Left kidney (tissue), 8 donors: ENCODE measurements around the gene ACTL7B. TPM values are rescaled to one million over a fixed set of nuclear protein-coding genes. Genes with fewer than 3 reads are reported as not detected.
"Not testable (repeated sequence)": the region's sequence is repeated elsewhere in the genome, so short reads cannot be mapped to it uniquely, and the experiment has no call there.

Source experiments
- DNase-seq: peaks from one replicate; pipeline ENCODE4 v3.0.0-alpha.2; 2013
- long read RNA-seq, 8 donors: transcript quantifications; one replicate each; lab custom pipeline, GENCODE V29; 2026
- polyA plus RNA-seq: library from polyadenylated mRNA; unstranded; fragments of 120-200 nt; gene quantifications from one replicate; pipeline ENCODE4 v1.2.1, GENCODE V29; 2013; ENCODE audit not compliant: insufficient read length

Gene ACTL7B, protein sequence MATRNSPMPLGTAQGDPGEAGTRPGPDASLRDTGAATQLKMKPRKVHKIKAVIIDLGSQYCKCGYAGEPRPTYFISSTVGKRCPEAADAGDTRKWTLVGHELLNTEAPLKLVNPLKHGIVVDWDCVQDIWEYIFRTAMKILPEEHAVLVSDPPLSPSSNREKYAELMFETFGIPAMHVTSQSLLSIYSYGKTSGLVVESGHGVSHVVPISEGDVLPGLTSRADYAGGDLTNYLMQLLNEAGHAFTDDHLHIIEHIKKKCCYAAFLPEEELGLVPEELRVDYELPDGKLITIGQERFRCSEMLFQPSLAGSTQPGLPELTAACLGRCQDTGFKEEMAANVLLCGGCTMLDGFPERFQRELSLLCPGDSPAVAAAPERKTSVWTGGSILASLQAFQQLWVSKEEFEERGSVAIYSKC
- not detected for polyA plus RNA-seq
- long read RNA-seq, donor 1: 0 reads
- long read RNA-seq, donor 2: 0 reads
- long read RNA-seq, donor 3: 0 reads
- long read RNA-seq, donor 4: 0 reads
- long read RNA-seq, donor 5: 0 reads
- long read RNA-seq, donor 6: 0 reads
- long read RNA-seq, donor 7: 0 reads
- long read RNA-seq, donor 8: 0 reads

DNA sequence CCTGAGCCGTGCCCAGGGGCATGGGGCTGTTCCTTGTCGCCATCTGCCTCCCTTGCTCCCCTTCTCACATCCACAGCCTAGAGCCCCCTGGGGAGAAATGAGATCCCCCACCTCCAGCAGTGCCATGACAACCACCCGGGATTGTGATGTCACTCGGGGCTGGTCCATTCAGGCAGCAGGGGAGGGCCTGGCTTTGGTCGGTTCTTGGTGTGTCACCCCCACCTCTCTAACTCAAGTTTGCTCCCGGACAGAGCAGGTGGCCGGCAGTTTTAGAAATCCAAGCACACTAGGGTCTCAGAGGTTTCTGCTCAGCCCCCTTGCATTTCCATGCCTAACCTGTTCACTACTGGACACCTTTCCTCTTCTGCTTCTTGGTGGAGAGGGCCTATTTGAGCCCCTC lies at the start of gene ACTL7B:
ACTL7B (minus strand) TSS at position 99 of the 400 bp plus-strand sequence; CDS start at position 43, 56 bp downstream.
- no peak for DNase-seq

DNA sequence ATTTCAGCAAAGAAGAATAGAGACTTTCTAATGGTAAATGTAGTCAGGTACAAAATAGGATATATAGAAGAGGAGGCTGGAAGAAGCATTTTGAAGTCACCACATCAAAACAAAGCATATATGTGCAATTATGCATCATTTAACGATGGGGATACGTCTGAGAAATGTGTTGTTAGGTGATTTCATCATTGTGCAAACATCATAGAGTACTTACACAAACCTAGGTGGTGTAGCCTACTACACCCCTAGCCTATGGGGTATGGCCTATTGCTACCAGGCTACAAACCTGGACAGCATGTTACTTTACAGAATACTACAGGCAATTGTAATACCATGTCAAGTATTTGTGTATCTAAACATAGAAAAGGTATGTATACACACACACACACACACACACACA lies 49.7 kb upstream of the ACTL7B start:
- no peak for DNase-seq

- DNase-seq: no peak
Measured at GRCh38 chr9:108904161-108904560, 48.4 kb upstream of the ACTL7B start.

DNA sequence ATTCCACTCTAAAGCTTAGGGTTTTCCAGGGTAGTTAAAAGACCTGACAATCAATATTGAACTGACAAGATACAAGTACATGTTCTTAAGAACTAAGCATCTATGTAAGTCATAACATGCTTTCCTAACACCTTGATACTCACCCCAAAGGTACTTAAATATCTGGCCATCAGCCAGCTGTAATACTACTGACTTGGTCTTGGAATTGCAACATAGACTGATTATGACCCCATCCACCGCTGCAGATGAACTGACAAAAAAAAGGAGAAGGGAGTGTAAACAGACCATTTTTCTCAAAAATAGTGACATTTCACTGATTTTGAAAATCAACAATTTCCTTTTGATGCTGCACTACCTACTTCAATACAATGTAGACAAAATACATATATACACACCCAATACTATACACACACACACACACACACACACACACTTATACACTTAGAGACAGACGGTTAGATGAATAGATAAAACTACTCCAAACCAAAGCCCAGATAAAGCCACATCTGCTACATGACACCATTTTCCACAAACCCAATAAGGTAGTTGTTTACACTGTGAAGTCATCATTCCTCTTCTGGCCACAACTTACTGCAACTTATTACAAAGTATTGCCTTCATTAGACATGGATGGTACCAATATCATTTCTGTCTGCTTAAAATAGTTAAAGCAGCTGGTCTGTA lies 47.8 kb upstream of the ACTL7B start:
- DNase-seq: no peak

DNA sequence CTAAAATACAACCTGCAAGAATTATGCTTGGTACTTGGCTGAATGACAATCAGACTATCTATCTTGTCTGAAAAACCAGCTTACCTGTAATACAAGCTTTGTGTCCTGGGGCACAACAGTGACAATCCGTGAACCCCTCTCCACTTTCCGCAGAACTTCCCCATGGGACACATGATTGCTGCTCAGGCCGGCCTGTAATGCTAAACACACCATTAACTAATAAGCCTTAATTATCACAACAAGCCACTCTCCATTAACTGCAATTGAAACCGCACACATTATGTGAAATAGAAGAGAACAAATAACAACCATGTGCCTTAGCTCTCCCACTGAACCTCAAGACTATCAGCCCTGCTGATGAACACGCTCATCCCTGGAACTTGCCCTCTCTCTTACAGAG lies 44.4 kb upstream of the ACTL7B start:
- DNase-seq: no peak

DNA sequence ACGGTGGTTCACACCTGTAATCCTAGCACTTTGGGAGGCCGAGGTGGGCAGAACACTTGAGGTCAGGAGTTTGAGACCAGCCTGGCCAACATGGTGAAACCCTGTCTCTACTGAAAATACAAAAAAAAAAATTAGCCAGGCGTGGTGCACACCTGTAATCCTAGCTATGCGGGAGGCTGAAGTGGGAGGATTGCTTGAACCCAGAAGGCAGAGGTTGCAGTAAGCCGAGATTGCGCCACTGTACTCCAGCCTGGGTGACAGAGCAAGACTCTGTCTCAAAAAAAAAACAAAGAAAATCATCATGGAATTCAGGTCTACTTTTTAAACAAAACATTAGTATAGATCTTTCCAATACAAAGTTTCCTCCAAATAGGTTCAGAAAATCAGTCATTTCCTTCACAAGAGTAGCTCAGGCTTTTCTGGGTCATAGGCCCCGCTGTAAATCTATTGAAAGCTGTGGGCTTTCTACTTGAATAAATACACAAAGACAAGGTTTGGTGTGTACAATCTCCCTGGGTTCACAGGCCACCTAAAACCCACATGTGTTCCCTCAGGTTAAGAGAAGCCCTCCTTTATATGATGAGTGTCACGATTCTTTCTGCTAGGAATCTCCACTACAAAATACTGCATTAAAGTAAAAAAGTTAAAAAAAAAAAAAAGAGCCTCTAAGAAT lies 43.4 kb upstream of the ACTL7B start:
- not testable (repeated sequence) for DNase-seq

DNA sequence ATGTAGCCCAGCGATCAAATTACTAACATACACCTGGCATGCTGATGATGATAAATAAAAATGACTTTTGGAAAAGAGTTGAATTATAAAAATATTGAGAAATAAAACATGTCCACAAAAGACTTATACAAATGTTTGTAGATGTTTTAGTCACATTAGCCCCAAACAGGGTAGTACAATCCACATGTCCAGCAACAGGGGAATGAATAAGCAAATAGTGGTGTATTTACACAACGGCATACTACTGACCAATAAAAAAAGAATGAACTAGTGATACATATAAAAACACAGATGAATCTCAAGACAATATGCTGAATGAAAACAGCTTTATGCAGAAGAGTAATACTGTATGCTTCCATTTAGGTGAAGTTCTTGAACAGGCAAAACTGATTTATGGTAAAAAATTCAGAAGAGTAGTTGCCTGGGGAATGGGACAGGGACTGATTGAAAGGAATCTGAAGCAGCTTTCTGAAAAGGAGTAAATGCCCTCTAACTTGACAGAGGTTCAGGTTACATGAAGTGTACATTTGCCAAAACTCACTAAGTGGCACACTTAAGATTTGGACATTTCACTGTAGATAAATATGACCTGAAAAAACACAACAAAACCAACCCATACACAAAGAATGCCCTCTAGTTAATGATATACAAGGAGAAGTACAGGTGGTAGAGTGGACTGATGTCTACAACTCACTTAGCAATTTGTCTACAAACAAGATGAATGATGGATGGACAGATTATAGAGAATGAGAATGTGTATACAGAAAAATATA lies 41.7 kb upstream of the ACTL7B start:
- no peak for DNase-seq

DNA sequence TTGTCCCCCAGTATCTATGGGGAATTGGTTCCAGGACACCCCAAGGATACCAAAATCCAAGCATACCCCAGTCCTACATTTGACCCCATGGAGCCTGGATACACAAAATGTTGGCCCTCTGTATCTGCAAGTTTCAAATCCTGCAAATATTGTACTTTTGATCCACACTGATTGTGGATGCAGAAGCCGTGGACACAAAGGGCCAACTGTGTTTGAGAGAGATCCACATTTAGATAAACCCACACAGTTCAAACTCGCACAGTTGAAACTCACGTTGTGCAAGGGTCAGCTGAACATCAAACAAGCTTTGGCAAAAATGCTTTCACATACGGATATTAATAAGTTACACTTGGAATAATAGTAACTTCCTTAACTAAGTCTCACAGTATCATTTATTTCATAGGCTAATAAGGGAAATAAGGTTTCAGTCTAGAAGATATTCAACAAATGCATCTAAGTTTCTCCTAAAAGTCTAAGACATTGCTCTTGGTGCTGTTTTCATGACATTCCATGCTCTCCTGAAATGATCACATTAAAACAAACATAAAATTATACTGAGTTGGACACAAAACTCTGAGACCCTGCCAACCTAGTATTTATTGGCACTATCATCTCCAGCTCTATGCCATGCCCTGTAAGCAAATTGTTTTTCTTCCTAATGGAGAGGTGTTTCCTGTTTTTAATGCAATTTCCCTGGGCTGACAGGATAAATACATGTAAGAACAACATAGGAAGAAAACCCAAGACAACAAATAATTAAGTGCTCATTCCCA lies 38.6 kb upstream of the ACTL7B start:
- no peak for DNase-seq

GRCh38 chr9:108889649-108890067 lies 33.9 kb upstream of the ACTL7B start:
- no peak for DNase-seq

DNA sequence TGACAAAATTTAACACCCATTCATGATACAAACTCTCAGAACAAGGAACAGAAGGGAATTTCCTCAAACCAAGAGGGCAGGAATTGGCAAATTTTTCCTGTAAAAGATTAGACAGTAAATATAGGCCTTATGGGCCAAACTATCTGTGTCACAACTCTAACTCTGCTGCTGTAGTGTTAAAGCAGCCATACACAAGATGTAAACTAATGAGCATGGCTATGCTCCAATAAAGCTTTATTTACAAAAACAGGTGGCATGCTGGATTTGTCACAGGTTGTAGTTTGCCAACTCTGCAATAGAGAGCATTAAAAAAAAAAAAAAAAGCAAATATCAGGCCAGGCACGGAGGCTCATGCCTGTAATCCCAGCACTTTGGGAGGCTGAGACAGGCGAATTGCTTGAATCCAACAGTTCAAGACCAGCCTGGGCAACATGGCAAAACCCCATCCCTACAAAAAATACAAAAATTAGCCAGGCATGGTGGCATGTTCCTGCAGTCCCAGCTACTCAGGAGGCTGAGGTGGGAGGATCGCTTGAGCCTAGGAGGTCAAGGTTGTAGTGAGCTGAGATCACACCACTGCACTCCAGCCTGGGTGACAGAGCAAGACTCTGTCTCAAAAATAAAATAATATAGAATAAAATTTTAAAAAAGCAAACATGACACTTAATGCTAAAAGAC lies 30.9 kb upstream of the ACTL7B start:
- not testable (repeated sequence) for DNase-seq

GRCh38 chr9:108885643-108886348 lies 30.0 kb upstream of the ACTL7B start:
- no peak for DNase-seq

- no peak for DNase-seq
Measured at GRCh38 chr9:108884701-108885100, 28.9 kb upstream of the ACTL7B start.

GRCh38 chr9:108883085-108883484 lies 27.3 kb upstream of the ACTL7B start:
- no peak for DNase-seq

GRCh38 chr9:108882052-108882888 lies 26.5 kb upstream of the ACTL7B start:
- DNase-seq: no peak

DNA sequence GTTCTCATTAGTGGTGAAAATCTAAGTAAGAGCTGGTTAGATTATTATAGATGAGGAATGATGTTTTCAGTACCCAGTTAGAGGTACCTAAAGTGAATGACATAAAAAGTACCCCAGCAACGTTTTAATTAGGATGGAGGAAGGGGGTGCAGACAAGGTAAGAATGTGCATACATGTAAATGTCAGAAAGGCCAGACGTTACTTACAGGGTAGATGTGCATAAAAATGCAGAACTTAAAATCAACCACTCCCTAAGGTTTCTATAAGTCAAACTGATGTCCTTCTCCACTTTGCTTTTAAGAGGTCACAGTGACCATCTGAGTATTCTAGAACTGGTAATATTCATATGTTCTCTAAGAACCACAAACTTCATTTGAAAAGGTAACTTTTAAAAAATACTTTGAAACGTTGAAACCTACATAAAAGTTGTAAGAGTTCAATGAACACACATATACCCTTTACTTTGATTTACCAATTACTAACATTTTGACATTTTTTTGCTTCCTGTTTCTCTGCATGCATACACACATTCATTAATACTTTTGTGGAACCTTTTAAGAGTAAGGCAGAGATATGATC lies 25.0 kb upstream of the ACTL7B start:
- DNase-seq: no peak

- no peak for DNase-seq
Measured at GRCh38 chr9:108877524-108877923, 21.7 kb upstream of the ACTL7B start.

GRCh38 chr9:108876425-108876824 lies 20.6 kb upstream of the ACTL7B start:
- no peak for DNase-seq

- DNase-seq: no peak
Measured at GRCh38 chr9:108874058-108874788, 18.4 kb upstream of the ACTL7B start.
